C4-2B (cell line): Measurements from ENCODE around the gene ST7L.

Source experiments
- H3K27ac ChIP-seq: fragments of 450-650 bp; 2 replicates; pipeline ENCODE4 v1.5.1; 2017
- CTCF ChIP-seq: fragments of 450-650 bp; conservative IDR thresholded peaks from 2 replicates; pipeline ENCODE4 v1.5.1; 2017; ENCODE audit warnings: mild to moderate bottlenecking
- ZFX ChIP-seq: fragments of 450-650 bp; IDR thresholded peaks from 2 replicates; pipeline ENCODE4 v1.6.1; 2017

Gene ST7L

GRCh38 chr1:112581586-112582192 lies 37.3 kb downstream of the ST7L start:
- no peak overlapping the region for H3K27ac ChIP-seq
- TF ChIP-seq ZFX (no peak), CTCF (no peak)

- TF ChIP-seq CTCF (no peak), ZFX (no peak)
- H3K27ac ChIP-seq = no peak overlapping the region
These were observed 39.0 kb downstream of the ST7L start for GRCh38 chr1:112579801-112580510.

- TF ChIP-seq CTCF (no peak), ZFX (no peak)
- H3K27ac ChIP-seq = no peak overlapping the region
These were observed 42.7 kb downstream of the ST7L start for GRCh38 chr1:112576240-112576639.

GRCh38 chr1:112575154-112575804 lies 43.7 kb downstream of the ST7L start:
- TF ChIP-seq CTCF (no peak), ZFX (no peak)
- no peak overlapping the region for H3K27ac ChIP-seq

- TF ChIP-seq CTCF (no peak), ZFX (no peak)
- H3K27ac ChIP-seq = no peak overlapping the region
These were observed 53.1 kb downstream of the ST7L start for GRCh38 chr1:112565800-112566199.

- no peak for TF ChIP-seq ZFX
- no peak for TF ChIP-seq CTCF
- H3K27ac ChIP-seq = no peak overlapping the region
These were observed 54.9 kb downstream of the ST7L start for GRCh38 chr1:112564081-112564480.

- TF ChIP-seq CTCF (no peak), ZFX (no peak)
- no peak overlapping the region for H3K27ac ChIP-seq
These were observed 55.6 kb downstream of the ST7L start for GRCh38 chr1:112563341-112563740.
